ENCODE results near the gene TIMP2. TPM values are rescaled to one million over a fixed set of nuclear protein-coding genes. Genes with fewer than 3 reads are reported as not detected.
"Not testable (repeated sequence)": the region's sequence is repeated elsewhere in the genome, so short reads cannot be mapped to it uniquely, and the experiment has no call there.

TIMP2 gene
- total RNA-seq, 1 experiment from 2014 or later = 398 TPM

GRCh38 chr17:78920528-78920927 is 4.7 kb downstream of the TIMP2 start:
- DNase-seq (ENCODE audit: low read depth, low spot score) = no peak
- in situ Hi-C loops (cut with HindIII; ENCODE audit: low pct_unique_long_range_greater_than_20kb, low sequenced_read_pairs) = no loop called here

GRCh38 chr17:78919861-78920450 is 5.2 kb downstream of the TIMP2 start:
- DNase-seq (ENCODE audit: low read depth, low spot score) = no peak
- in situ Hi-C loops (cut with HindIII; ENCODE audit: low pct_unique_long_range_greater_than_20kb, low sequenced_read_pairs) = no loop called here

GRCh38 chr17:78918979-78919378 is 6.2 kb downstream of the TIMP2 start:
- DNase-seq (ENCODE audit: low read depth, low spot score) = no peak
- in situ Hi-C loops (cut with HindIII; ENCODE audit: low pct_unique_long_range_greater_than_20kb, low sequenced_read_pairs) = no loop called here

- DNase-seq (ENCODE audit: low read depth, low spot score) = no peak
- in situ Hi-C loops (cut with HindIII; ENCODE audit: low pct_unique_long_range_greater_than_20kb, low sequenced_read_pairs) = no loop called here
These were observed 7.5 kb downstream of the TIMP2 start for GRCh38 chr17:78917451-78918275.

GRCh38 chr17:78915872-78916632 is 9.1 kb downstream of the TIMP2 start:
- no peak for DNase-seq (ENCODE audit: low read depth, low spot score)
- in situ Hi-C loops (cut with HindIII; ENCODE audit: low pct_unique_long_range_greater_than_20kb, low sequenced_read_pairs) = no loop called here

- in situ Hi-C loops (cut with HindIII; ENCODE audit: low pct_unique_long_range_greater_than_20kb, low sequenced_read_pairs) = no loop called here
- no peak for DNase-seq (ENCODE audit: low read depth, low spot score)
These were observed 12.1 kb downstream of the TIMP2 start for GRCh38 chr17:78913115-78913514.

GRCh38 chr17:78912082-78912481 is 13.1 kb downstream of the TIMP2 start:
- no peak for DNase-seq (ENCODE audit: low read depth, low spot score)
- in situ Hi-C loops (cut with HindIII; ENCODE audit: low pct_unique_long_range_greater_than_20kb, low sequenced_read_pairs) = no loop called here

- DNase-seq (ENCODE audit: low read depth, low spot score); in situ Hi-C loops (cut with HindIII; ENCODE audit: low pct_unique_long_range_greater_than_20kb, low sequenced_read_pairs): not testable (repeated sequence)
These were observed 13.6 kb downstream of the TIMP2 start for GRCh38 chr17:78911543-78911942.

- no peak for DNase-seq (ENCODE audit: low read depth, low spot score)
- in situ Hi-C loops (cut with HindIII; ENCODE audit: low pct_unique_long_range_greater_than_20kb, low sequenced_read_pairs) = no loop called here
These were observed 14.5 kb downstream of the TIMP2 start for GRCh38 chr17:78910497-78911284.

- in situ Hi-C loops (cut with HindIII; ENCODE audit: low pct_unique_long_range_greater_than_20kb, low sequenced_read_pairs) = no loop called here
These were observed 16.8 kb downstream of the TIMP2 start for GRCh38 chr17:78908426-78908825.

GRCh38 chr17:78905541-78905940 is 19.6 kb downstream of the TIMP2 start:
- DNase-seq (ENCODE audit: low read depth, low spot score) = no peak
- in situ Hi-C loops (cut with HindIII; ENCODE audit: low pct_unique_long_range_greater_than_20kb, low sequenced_read_pairs) = no loop called here

More at GRCh38 chr17:78908426-78908825, 16.8 kb downstream of the TIMP2 start:
- no peak for DNase-seq (ENCODE audit: low read depth, low spot score)

GRCh38 chr17:78905116-78905515 is 20.1 kb downstream of the TIMP2 start:
- DNase-seq (ENCODE audit: low read depth, low spot score) = no peak
- in situ Hi-C loops (cut with HindIII; ENCODE audit: low pct_unique_long_range_greater_than_20kb, low sequenced_read_pairs) = no loop called here

GRCh38 chr17:78904371-78904770 is 20.8 kb downstream of the TIMP2 start:
- DNase-seq (ENCODE audit: low read depth, low spot score) = no peak
- in situ Hi-C loops (cut with HindIII; ENCODE audit: low pct_unique_long_range_greater_than_20kb, low sequenced_read_pairs) = no loop called here

GRCh38 chr17:78903101-78903779 is 21.9 kb downstream of the TIMP2 start, which contains the start of gene CEP295NL:
TSS of gene CEP295NL (minus strand) at chr17:78903201. CDS start at chr17:78901828, 1,373 bp downstream.
- DNase-seq (ENCODE audit: low read depth, low spot score) = no peak
- in situ Hi-C loops (cut with HindIII; ENCODE audit: low pct_unique_long_range_greater_than_20kb, low sequenced_read_pairs) = no loop called here

- DNase-seq (ENCODE audit: low read depth, low spot score); in situ Hi-C loops (cut with HindIII; ENCODE audit: low pct_unique_long_range_greater_than_20kb, low sequenced_read_pairs): not testable (repeated sequence)
These were observed 23.0 kb downstream of the TIMP2 start for GRCh38 chr17:78902231-78902630.

GRCh38 chr17:78901806-78902205 is 23.4 kb downstream of the TIMP2 start:
- no peak for DNase-seq (ENCODE audit: low read depth, low spot score)
- in situ Hi-C loops (cut with HindIII; ENCODE audit: low pct_unique_long_range_greater_than_20kb, low sequenced_read_pairs) = no loop called here

GRCh38 chr17:78900816-78901215 is 24.4 kb downstream of the TIMP2 start:
- in situ Hi-C loops (cut with HindIII; ENCODE audit: low pct_unique_long_range_greater_than_20kb, low sequenced_read_pairs) = no loop called here
- DNase-seq (ENCODE audit: low read depth, low spot score) = no peak
